T-helper 22 cell (primary cell): ENCODE data around the gene WAS.
"Not testable (repeated sequence)": the region's sequence is repeated elsewhere in the genome, so short reads cannot be mapped to it uniquely, and the experiment has no call there.

ENCODE experiments used
- DNase-seq: peaks from one replicate; pipeline ENCODE4 v3.0.0-alpha.2; 2020; ENCODE audit warnings: low read depth

WAS gene

DNA sequence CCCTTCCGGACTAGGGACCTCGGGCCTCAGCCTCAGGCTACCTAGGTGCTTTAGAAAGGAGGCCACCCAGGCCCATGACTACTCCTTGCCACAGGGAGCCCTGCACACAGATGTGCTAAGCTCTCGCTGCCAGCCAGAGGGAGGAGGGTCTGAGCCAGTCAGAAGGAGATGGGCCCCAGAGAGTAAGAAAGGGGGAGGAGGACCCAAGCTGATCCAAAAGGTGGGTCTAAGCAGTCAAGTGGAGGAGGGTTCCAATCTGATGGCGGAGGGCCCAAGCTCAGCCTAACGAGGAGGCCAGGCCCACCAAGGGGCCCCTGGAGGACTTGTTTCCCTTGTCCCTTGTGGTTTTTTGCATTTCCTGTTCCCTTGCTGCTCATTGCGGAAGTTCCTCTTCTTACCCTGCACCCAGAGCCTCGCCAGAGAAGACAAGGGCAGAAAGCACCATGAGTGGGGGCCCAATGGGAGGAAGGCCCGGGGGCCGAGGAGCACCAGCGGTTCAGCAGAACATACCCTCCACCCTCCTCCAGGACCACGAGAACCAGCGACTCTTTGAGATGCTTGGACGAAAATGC lies at the start of gene WAS:
TSS of gene WAS (plus strand) at position 389 of the 572 bp plus-strand sequence. CDS start at position 444, 55 bp downstream.
- DNase-seq = no peak

GRCh38 chrX:48636301-48636700 lies 47.3 kb upstream of the WAS start:
- DNase-seq = no peak

GRCh38 chrX:48636776-48637175 lies 46.8 kb upstream of the WAS start:
- no peak for DNase-seq

GRCh38 chrX:48645669-48646068 lies 37.9 kb upstream of the WAS start:
- no peak for DNase-seq

GRCh38 chrX:48648336-48648751 lies 35.3 kb upstream of the WAS start:
- peak; percentile 15 for DNase-seq

DNA sequence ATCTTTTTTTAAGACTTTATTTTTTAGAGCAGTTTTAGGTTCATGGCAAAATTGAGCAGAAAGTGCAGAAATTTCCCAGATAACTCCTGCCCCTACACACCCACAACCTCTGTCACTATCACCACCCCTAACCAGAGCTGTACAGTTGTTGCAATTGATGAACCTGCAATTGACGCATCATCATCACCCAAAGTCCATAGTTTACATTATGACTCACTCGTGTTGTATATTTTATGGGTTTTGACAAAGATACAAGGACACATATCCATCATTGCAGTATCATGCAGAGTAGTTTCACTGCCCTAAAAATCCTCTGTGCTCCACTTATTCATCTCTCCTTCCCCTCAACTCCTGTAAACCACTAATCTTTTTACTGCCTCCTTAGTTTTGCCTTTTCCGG lies 34.5 kb upstream of the WAS start:
- DNase-seq = no peak

- not testable (repeated sequence) for DNase-seq
Observed at GRCh38 chrX:48652055-48652579, 31.5 kb upstream of the WAS start.

GRCh38 chrX:48654746-48655145 lies 28.9 kb upstream of the WAS start:
- DNase-seq = not testable (repeated sequence)

GRCh38 chrX:48659686-48660085 lies 23.9 kb upstream of the WAS start:
- DNase-seq = not testable (repeated sequence)

GRCh38 chrX:48663241-48663640 lies 20.4 kb upstream of the WAS start:
- DNase-seq = no peak

DNA sequence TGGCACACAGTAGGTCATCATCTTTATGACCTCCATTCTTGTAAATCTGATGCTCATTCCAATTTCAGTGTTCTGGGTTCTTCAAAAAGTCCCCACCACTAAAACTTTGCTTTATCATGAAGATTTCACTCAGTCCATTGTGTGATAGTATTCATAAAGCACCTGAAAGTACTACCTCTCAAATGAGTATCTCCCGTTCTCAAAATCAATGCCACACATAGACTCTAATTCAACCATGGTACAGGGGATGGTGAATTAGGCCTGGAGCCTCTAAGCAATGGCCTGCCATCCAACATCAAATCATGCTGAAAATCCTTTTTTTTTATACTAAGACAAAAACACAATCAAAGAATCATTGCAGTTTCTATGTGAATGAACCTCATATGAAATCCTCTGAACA lies 19.4 kb upstream of the WAS start:
- no peak for DNase-seq

GRCh38 chrX:48665991-48666390 lies 17.6 kb upstream of the WAS start:
- DNase-seq = no peak

- no peak for DNase-seq
Observed at GRCh38 chrX:48666649-48667048, 16.9 kb upstream of the WAS start.

DNA sequence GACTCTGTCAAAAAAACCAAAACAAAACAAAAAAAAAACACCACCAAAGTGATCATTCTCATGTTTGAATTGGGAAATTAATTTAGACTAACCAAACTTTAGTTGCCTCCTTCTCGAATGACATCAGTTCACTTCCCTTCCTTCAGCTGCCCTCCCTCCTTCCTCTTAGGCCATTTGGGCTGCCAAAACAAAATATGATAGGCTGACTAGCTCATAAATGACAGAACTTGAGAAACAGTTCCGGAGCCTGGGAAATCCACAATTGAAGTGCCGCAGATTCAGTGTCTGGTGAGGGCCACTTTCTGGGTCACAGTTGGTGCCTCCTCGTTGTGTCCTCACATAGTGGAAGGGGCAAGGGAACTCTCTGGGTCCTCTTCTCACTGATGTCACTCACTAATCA lies 16.1 kb upstream of the WAS start:
- DNase-seq = no peak

DNA sequence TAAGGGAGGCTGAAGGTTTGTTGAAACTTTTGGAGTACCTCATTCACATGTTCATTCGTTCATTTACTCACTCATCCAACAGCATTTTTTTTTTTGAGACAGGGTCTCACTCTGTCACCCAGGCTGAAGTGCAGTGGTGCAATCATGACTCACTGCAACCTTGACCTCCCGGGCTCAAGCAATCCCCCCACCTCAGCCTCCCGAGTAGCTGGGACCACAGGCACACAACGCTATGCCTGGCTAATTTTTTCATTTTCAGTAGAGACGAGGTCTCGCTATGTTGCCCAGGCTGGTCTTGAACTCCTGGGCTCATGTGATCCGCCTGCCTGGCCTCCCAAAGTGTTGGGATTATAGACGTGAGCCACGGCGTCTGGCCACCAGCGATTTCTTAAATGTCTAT lies 15.4 kb upstream of the WAS start:
- DNase-seq = not testable (repeated sequence)

DNA sequence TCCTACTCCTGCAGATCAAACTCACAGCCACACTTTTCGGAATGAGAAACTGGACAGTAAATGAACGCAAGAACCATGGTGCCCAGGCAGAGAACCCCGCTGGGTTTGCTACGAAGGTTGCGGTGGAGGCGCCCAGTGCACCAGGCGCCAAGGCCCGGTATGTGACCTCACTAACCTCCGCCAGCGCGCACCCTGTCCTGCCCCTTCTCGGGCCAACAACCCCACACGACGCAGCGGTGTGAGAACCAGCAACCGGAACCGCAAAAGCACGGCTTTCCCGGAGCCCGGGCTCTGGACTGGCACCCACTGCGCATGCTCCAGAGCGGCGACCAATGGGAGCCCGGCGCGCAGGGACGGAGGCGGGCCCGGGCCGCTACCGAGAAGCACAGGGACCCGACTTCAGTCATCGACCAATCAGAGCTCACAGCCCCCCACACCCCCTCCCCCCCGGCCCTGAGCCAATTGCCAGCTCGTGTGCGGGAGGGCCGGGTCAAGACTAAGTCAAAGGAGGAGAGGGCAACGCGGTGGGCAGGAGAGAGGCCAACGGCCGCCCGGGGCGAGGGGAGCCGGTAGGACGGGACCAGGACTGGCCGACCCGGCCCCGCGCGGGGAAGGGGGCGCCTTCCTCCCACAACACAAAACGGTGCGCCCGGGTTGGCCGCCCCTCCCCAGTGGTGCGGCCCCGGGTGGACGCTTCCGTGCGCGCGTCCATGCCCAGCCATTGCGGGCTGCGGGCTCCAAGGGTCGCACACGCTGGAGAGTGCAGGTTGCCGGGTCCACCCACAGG lies 7.3 kb upstream of the WAS start:
- peak; percentile 82 for DNase-seq

- no peak for DNase-seq
Observed at GRCh38 chrX:48676893-48677270, 6.7 kb upstream of the WAS start.

- no peak for DNase-seq
Observed at GRCh38 chrX:48677516-48677915, 6.1 kb upstream of the WAS start.

DNA sequence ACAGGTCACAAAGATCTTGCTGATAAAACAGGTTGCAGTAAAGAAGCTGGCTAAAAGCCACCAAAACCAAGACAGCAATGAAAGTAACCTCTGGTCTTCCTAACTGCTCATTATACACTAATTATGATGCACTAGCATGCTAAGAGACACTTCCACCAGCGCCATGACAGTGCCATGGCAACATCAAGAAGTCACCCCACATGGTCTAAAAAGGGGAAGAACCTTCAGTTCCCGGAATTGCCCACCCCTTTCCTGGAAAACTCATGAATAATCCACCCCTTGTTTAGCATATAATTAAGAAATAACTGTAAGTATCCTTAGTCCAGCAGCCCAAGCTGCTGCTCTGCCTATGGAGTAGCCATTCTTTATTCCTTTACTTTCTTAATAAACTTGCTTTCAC lies 3.1 kb upstream of the WAS start:
- DNase-seq = not testable (repeated sequence)

DNA sequence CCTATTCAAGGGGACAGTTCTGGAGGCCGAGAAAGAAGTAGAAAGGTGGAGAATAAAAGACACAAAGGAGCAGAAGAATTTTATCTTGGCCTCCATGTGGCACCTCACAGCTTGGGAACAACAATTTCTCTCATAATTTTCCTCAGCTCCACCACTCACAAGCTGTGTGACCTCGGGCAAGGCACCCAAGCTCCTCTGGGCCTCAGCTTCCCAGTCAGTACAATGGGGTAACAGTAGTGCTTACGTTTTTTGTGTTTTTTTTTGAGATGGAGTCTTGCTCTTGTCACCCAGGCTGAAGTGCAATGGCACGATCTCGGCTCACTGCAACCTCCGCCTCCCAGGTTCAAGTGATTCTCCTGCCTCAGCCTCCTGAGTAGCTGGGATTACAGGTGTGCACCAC lies 2.7 kb upstream of the WAS start:
- DNase-seq = not testable (repeated sequence)

- no peak for DNase-seq
Observed at GRCh38 chrX:48681539-48682183, 1.9 kb upstream of the WAS start.

DNA sequence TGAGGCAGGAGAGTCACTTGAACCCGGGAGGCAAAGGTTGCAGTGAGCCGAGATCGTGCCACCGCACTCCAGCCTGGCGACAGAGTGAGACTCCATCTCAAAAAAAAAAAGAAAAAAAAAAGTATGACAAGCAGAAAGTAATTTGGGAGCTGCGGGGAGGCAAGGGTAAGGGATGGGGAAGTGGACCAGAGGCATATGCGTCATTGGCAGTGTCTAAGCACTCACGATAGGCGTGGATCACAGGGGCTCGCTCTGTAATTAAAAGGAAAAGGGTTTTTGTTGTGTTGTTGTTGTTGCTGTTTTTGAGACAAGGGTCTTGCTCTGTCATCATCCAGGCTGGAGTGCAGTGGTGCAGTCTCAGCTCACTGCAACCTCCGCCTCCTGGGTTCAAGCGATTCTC lies 804 bp upstream of the WAS start:
- DNase-seq = not testable (repeated sequence)

GRCh38 chrX:48684134-48684533 lies 535 bp downstream of the WAS start:
- DNase-seq = no peak
